H9 (cell line): Measurements from ENCODE around the gene CDH19. TPM values are rescaled to one million over a fixed set of nuclear protein-coding genes. Genes with fewer than 3 reads are reported as not detected.

Experiments used
- DNase-seq: peaks from one replicate; pipeline ENCODE4 v3.0.0-alpha.2; 2017
- H2AFZ ChIP-seq: one replicate; pipeline ENCODE4 v1.6.1; 2013; ENCODE audit warnings: mild to moderate bottlenecking, low read length, control low read depth, moderate library complexity
- H2AK5ac ChIP-seq: 2 replicates; pipeline ENCODE4 v1.6.1; 2013; ENCODE audit warnings: low read length, control low read depth, mixed read lengths; ENCODE audit not compliant: insufficient read length
- H2BK120ac ChIP-seq: one replicate; pipeline ENCODE4 v1.6.1; 2013; ENCODE audit warnings: low read depth, mild to moderate bottlenecking, low read length, control low read depth, inconsistent platforms; ENCODE audit not compliant: poor library complexity, severe bottlenecking
- H2BK12ac ChIP-seq: 2 replicates; pipeline ENCODE4 v1.6.1; 2013; ENCODE audit warnings: low read length, control low read depth, mixed read lengths, low read depth; ENCODE audit not compliant: insufficient read length
- H2BK15ac ChIP-seq: 2 replicates; pipeline ENCODE4 v1.6.1; 2013; ENCODE audit warnings: low read depth, low read length, control low read depth
- H2BK20ac ChIP-seq: one replicate; pipeline ENCODE4 v1.6.1; 2013; ENCODE audit warnings: low read depth, mild to moderate bottlenecking, low read length, control low read depth, inconsistent platforms; ENCODE audit not compliant: poor library complexity, severe bottlenecking
- H2BK5ac ChIP-seq: 2 replicates; pipeline ENCODE4 v1.6.1; 2013; ENCODE audit warnings: low read length, control low read depth, mixed read lengths; ENCODE audit not compliant: insufficient read length
- H3K14ac ChIP-seq: 2 replicates; pipeline ENCODE4 v1.6.1; 2013; ENCODE audit warnings: low read length, control low read depth; ENCODE audit not compliant: insufficient read depth
- H3K18ac ChIP-seq: 2 replicates; pipeline ENCODE4 v1.6.1; 2013; ENCODE audit warnings: low read depth, mild to moderate bottlenecking, mixed read lengths, low read length, control low read depth; ENCODE audit not compliant: insufficient read length
- H3K23ac ChIP-seq: 2 replicates; pipeline ENCODE4 v1.6.1; 2013; ENCODE audit warnings: low read length, control low read depth, mixed read lengths, low read depth; ENCODE audit not compliant: insufficient read length
- H3K23me2 ChIP-seq: 2 replicates; pipeline ENCODE4 v1.6.1; 2013; ENCODE audit warnings: low read depth, mild to moderate bottlenecking, mixed read lengths, low read length, control low read depth; ENCODE audit not compliant: insufficient read length, poor library complexity, severe bottlenecking
- H3K27ac ChIP-seq: 2 replicates; pipeline ENCODE4 v1.5.1; 2013; ENCODE audit warnings: low read length, control low read depth, mixed read lengths, low read depth; ENCODE audit not compliant: insufficient read length
- H3K27me3 ChIP-seq: 2 replicates; pipeline ENCODE4 v1.6.1; 2013; ENCODE audit warnings: low read length, control low read depth, inconsistent platforms; ENCODE audit not compliant: insufficient read depth
- H3K4ac ChIP-seq: 2 replicates; pipeline ENCODE4 v1.6.1; 2013; ENCODE audit warnings: low read depth, mild to moderate bottlenecking, control low read depth, inconsistent platforms, low read length, moderate library complexity
- H3K4me1 ChIP-seq: 2 replicates; pipeline ENCODE4 v1.6.1; 2013; ENCODE audit warnings: low read length, control low read depth, inconsistent platforms; ENCODE audit not compliant: insufficient read depth
- H3K4me2 ChIP-seq: 2 replicates; pipeline ENCODE4 v1.6.1; 2013; ENCODE audit warnings: low read length, control low read depth, mixed read lengths; ENCODE audit not compliant: insufficient read length, insufficient read depth
- H3K56ac ChIP-seq: 2 replicates; pipeline ENCODE4 v1.6.1; 2013; ENCODE audit warnings: low read depth, mild to moderate bottlenecking, mixed read lengths, low read length, control low read depth; ENCODE audit not compliant: insufficient read length
- H3K79me1 ChIP-seq: 2 replicates; pipeline ENCODE4 v1.6.1; 2013; ENCODE audit warnings: low read depth, mild to moderate bottlenecking, moderate library complexity, low read length, control low read depth, inconsistent platforms; ENCODE audit not compliant: insufficient read depth, poor library complexity, severe bottlenecking
- H3K79me2 ChIP-seq: 2 replicates; pipeline ENCODE4 v1.6.1; 2013; ENCODE audit warnings: low read length, control low read depth, inconsistent platforms; ENCODE audit not compliant: insufficient read depth
- H3K9ac ChIP-seq: 2 replicates; pipeline ENCODE4 v1.6.1; 2013; ENCODE audit warnings: low read length, control low read depth, mixed read lengths; ENCODE audit not compliant: insufficient read length; ENCODE audit errors: extremely low read depth
- H3K9me3 ChIP-seq: one replicate; pipeline ENCODE4 v1.6.1; 2013; ENCODE audit warnings: low read depth, low read length, inconsistent platforms; ENCODE audit not compliant: control insufficient read depth
- H3T11ph ChIP-seq: one replicate; pipeline ENCODE4 v1.6.1; 2013; ENCODE audit warnings: mild to moderate bottlenecking, low read length, control low read depth, inconsistent platforms
- H4K20me1 ChIP-seq: one replicate; pipeline ENCODE4 v1.6.1; 2013; ENCODE audit not compliant: control insufficient read depth, insufficient read length, insufficient read depth
- H4K5ac ChIP-seq: 2 replicates; pipeline ENCODE4 v1.6.1; 2013; ENCODE audit warnings: low read depth, mild to moderate bottlenecking, mixed read lengths, low read length, control low read depth; ENCODE audit not compliant: insufficient read length
- H4K8ac ChIP-seq: replicated peaks from 2 replicates; pipeline ENCODE4 v1.6.1; 2013; ENCODE audit warnings: low read length, control low read depth, mixed read lengths, low read depth; ENCODE audit not compliant: insufficient read length
- H4K91ac ChIP-seq: 2 replicates; pipeline ENCODE4 v1.6.1; 2013; ENCODE audit warnings: low read depth, mild to moderate bottlenecking, moderate library complexity, mixed read lengths, low read length, control low read depth; ENCODE audit not compliant: insufficient read length
- H3K27ac Mint-ChIP-seq, 3 experiments: 2 replicates in 2 of 3; 3 replicates in 1 of 3; pipeline ENCODE4 v1.8.0; 2020 to 2021; ENCODE audit warnings: mixed read lengths in 3 of 3, mild to moderate bottlenecking in 1 of 3, moderate library complexity in 1 of 3
- H3K27me3 Mint-ChIP-seq: 2 replicates; pipeline ENCODE4 v1.8.0; 2021; ENCODE audit warnings: low read depth, mild to moderate bottlenecking, moderate library complexity, mixed read lengths
- H3K36me3 Mint-ChIP-seq, 3 experiments: 2 replicates in 2 of 3; 3 replicates in 1 of 3; pipeline ENCODE4 v1.8.0; 2020 to 2021; ENCODE audit warnings: low read depth in 3 of 3, mixed read lengths in 3 of 3; ENCODE audit not compliant: insufficient read depth in 1 of 3
- H3K4me1 Mint-ChIP-seq, 2 experiments: 2 replicates each; pipeline ENCODE4 v1.8.0; 2020; ENCODE audit warnings: mixed read lengths in 2 of 2
- H3K4me3 Mint-ChIP-seq, 2 experiments: 2 replicates in 1 of 2; 3 replicates in 1 of 2; pipeline ENCODE4 v1.8.0; 2020 to 2021; ENCODE audit warnings: mild to moderate bottlenecking in 2 of 2, mixed read lengths in 2 of 2, moderate library complexity in 1 of 2
- H3K9me3 Mint-ChIP-seq, 2 experiments: 2 replicates in 1 of 2; 3 replicates in 1 of 2; pipeline ENCODE4 v1.8.0; 2020; ENCODE audit warnings: mild to moderate bottlenecking in 2 of 2, mixed read lengths in 2 of 2, moderate library complexity in 1 of 2
- WGBS: extraction: QIAGEN DNeasy Blood & Tissue Kit; methylation state at CpG from one replicate; pipeline ENCODE4 v1.1.7; 2013; ENCODE audit warnings: missing lambda C conversion rate, low lambda C conversion rate, mixed read lengths; ENCODE audit not compliant: insufficient read length; ENCODE audit errors: extremely low coverage; 5-methylcytosine and 5-hydroxymethylcytosine counted together
- total RNA-seq: library from RNA; stranded (reverse); gene quantifications from 2 replicates; pipeline ENCODE4 v1.2.1, GENCODE V29; 2021
- TF ChIP-seq, protein P1 (sequence below): fragments of 200-600 bp; sonication (generic); conservative IDR thresholded peaks from 3 replicates; pipeline ENCODE4 v1.8.0; 2021; ENCODE audit warnings: antibody characterized with exemption, mild to moderate bottlenecking

Gene CDH19
- total RNA-seq, 1 experiment from 2014 or later: not detected

DNA sequence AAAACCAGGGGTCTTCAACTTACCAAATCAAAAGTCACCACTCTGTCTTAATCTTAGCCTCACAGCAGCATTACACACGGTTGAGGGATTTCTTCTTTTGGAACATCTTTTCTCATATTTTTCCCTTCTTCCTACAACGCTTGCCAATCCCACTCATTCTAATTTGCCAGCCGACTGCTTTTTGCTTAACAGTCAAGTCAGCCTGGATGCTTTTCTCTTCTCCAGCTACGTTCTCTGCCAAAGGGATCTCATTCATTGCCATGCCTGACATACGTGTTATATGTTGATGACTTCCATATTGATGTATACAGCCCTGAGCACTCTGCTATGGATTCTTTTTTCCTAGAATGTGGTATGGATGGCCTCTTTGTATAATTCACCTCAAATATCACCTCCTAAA, 37.3 kb downstream of the CDH19 start:
- Histone ChIP-seq H4K5ac (no peak overlapping the region), H3K79me1 (no peaks in the 10 kb centered on the region)
- no CpG with 5 or more reads among the region's 5 CpGs for WGBS

More for the DNA sequence above, 37.3 kb downstream of the CDH19 start:
- no peak overlapping the region for H3K27ac Mint-ChIP-seq
- no peak for DNase-seq
- Histone ChIP-seq H3K14ac (no peak overlapping the region), H3K9me3 (no peaks in the 10 kb centered on the region), H3K18ac (no peak overlapping the region), H3K23ac (no peak overlapping the region), H4K20me1 (no peaks in the 10 kb centered on the region), H3K4ac (no peak overlapping the region), H3K4me1 (no peaks in the 10 kb centered on the region), H2BK120ac (no peak overlapping the region), H3K79me2 (no peaks in the 10 kb centered on the region), H3K56ac (no peak overlapping the region), H2AFZ (no peak overlapping the region), H3K9ac (no peak overlapping the region), H2BK12ac (no peak overlapping the region), H3K23me2 (no peaks in the 10 kb centered on the region), H2AK5ac (no peak overlapping the region), H4K91ac (no peak overlapping the region), H2BK20ac (no peak overlapping the region), H4K8ac (no peak overlapping the region), H3T11ph (no peak overlapping the region), H3K4me2 (no peak overlapping the region), H3K27ac (no peak overlapping the region), H2BK15ac (no peak overlapping the region), H3K27me3 (no peaks in the 10 kb centered on the region), H2BK5ac (no peak overlapping the region)
- no peaks in the 10 kb centered on the region for H3K4me1 Mint-ChIP-seq
- no peaks in the 10 kb centered on the region for H3K9me3 Mint-ChIP-seq
- TF ChIP-seq, protein P1, sequence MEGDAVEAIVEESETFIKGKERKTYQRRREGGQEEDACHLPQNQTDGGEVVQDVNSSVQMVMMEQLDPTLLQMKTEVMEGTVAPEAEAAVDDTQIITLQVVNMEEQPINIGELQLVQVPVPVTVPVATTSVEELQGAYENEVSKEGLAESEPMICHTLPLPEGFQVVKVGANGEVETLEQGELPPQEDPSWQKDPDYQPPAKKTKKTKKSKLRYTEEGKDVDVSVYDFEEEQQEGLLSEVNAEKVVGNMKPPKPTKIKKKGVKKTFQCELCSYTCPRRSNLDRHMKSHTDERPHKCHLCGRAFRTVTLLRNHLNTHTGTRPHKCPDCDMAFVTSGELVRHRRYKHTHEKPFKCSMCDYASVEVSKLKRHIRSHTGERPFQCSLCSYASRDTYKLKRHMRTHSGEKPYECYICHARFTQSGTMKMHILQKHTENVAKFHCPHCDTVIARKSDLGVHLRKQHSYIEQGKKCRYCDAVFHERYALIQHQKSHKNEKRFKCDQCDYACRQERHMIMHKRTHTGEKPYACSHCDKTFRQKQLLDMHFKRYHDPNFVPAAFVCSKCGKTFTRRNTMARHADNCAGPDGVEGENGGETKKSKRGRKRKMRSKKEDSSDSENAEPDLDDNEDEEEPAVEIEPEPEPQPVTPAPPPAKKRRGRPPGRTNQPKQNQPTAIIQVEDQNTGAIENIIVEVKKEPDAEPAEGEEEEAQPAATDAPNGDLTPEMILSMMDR: no peak
- no peak overlapping the region for H3K4me3 Mint-ChIP-seq
- no peaks in the 10 kb centered on the region for H3K27me3 Mint-ChIP-seq
- no peaks in the 10 kb centered on the region for H3K36me3 Mint-ChIP-seq
